ES-I3 (cell line): ENCODE results near the gene FKBP1A.
A peak's percentile ranks its signal among the peaks of the same experiment; 100 is the strongest.

Source experiments
- H3K36me3 ChIP-seq: 2 replicates; pipeline ENCODE4 v1.6.1; 2013; ENCODE audit warnings: mild to moderate bottlenecking, low read length, control low read depth, moderate library complexity; ENCODE audit not compliant: insufficient read depth
- H3K4me1 ChIP-seq: 2 replicates; pipeline ENCODE4 v1.6.1; 2013; ENCODE audit warnings: mild to moderate bottlenecking, control low read depth, low read length; ENCODE audit not compliant: insufficient read depth
- H3K9ac ChIP-seq: 2 replicates; pipeline ENCODE4 v1.6.1; 2013; ENCODE audit warnings: low read depth, mild to moderate bottlenecking, low read length, moderate library complexity
- H3K9me3 ChIP-seq: 2 replicates; pipeline ENCODE4 v1.6.1; 2013; ENCODE audit warnings: mild to moderate bottlenecking, low read length, moderate library complexity; ENCODE audit not compliant: control insufficient read depth, insufficient read depth

FKBP1A gene

DNA sequence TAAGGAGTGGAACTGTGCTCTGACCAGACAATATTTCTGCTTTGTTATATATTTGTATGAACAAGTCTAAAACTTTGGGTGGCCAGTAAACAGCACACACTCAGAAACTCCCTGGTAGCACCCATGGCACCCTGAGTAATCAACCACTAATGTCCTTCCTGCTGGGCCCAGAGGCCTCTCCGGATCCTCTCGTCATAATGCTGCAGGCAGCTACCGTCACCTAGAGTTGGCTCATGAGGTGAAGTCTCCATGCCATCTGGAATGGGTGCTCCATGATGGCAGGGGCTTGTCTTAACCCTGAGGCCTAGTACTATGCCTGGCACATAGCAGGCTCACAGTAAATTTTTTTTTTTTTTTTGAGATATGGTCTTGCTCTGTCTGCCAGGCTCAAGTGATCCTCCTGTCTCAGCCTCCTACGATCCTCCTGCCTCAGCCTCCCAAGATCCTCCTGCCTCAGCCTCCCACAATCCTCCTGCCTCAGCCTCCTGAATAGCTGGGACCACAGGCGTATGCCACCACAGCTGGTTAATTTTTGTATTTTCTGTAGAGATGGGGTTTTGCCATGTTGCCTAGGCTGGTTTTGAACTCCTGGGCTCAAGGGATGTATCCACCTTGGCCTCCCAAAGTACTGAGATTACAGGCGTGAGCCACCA is 60.9 kb downstream of the FKBP1A start:
- Histone ChIP-seq H3K36me3 (no peaks in the 10 kb centered on the region), H3K9ac (no peak overlapping the region), H3K4me1 (peaks cover 6% of the 10 kb centered on the region), H3K9me3 (no peaks in the 10 kb centered on the region)

DNA sequence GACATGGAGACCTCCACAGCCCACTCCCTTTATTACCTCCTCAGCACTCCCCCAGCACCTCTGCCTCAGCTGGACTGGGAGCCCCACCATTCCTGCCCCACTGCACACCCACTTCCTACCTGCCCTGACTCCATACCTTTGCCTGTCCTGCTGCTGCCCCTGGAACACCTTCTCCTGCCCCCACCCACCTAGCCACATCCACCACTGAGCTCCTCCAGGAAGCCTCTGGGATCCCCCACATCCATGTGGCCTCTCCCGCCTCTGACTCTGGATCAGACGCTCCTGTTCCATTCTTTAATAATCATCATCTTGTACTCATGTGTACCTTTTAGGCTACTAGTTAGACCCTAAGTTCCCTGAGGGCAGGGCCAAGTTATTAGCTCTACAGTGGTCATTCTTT is 61.8 kb downstream of the FKBP1A start:
- Histone ChIP-seq H3K36me3 (no peaks in the 10 kb centered on the region), H3K9ac (no peak overlapping the region), H3K4me1 (peaks cover 7% of the 10 kb centered on the region), H3K9me3 (no peaks in the 10 kb centered on the region)

GRCh38 chr20:1330075-1330830 is 62.6 kb downstream of the FKBP1A start:
- H3K36me3 ChIP-seq, result no peaks in the 10 kb centered on the region
- no peak overlapping the region for H3K9ac ChIP-seq
- peaks cover 7% of the 10 kb centered on the region for H3K4me1 ChIP-seq
- no peaks in the 10 kb centered on the region for H3K9me3 ChIP-seq

GRCh38 chr20:1328680-1329330 is 64.0 kb downstream of the FKBP1A start, which contains the start of gene SDCBP2:
Gene SDCBP2 (minus strand): TSS chr20:1329139. CDS start chr20:1320416, 8,723 bp downstream.
- Histone ChIP-seq H3K9ac (no peak within 1 kb of the TSS), H3K4me1 (peaks cover 7% of the 10 kb centered on the region), H3K36me3 (no peaks in the 10 kb centered on the region), H3K9me3 (no peaks in the 10 kb centered on the region)

DNA sequence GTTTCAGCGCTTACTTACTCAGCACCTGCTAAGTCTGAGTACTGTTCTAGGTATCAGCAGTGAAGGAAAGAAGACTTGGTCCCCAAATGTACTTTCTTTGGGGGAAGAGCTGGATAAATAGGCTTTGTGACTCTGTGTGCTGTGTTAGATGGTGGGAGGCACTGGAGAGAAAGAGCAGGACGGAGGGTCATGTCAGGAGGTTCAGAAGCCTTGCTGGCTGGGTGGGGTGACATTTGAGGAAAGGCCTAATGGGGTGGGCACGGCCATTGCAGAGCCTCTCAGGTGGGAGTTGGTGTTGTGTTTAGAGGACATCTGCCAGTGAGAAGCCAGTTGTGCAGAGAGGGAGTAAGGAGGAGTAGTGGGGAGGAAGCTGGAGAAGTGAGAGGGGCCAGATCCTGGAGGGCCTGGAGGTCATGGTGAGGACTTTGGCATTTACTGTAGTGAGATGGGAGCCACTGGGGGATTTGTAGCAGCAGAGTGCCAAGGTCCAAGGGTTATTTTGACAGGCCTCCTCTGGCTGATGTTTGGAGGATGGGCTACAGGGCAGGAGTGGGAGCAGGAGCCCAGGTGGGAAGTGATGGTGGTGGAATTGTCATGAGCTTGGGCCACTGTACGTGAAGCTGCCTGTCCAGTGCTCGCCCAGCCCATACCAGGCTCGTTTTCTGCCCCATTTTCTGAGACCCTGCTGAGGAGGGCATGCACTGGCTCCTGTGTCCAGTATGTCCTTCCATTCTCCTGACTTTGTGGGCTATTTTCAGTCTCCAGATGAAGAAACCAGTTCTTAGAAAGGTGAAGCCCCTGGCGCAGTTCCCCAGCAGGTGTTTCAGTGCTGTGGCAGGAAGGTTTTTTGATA is 64.8 kb downstream of the FKBP1A start:
- Histone ChIP-seq H3K4me1 (peaks cover 7% of the 10 kb centered on the region), H3K9me3 (no peaks in the 10 kb centered on the region), H3K36me3 (no peaks in the 10 kb centered on the region), H3K9ac (no peak overlapping the region)

DNA sequence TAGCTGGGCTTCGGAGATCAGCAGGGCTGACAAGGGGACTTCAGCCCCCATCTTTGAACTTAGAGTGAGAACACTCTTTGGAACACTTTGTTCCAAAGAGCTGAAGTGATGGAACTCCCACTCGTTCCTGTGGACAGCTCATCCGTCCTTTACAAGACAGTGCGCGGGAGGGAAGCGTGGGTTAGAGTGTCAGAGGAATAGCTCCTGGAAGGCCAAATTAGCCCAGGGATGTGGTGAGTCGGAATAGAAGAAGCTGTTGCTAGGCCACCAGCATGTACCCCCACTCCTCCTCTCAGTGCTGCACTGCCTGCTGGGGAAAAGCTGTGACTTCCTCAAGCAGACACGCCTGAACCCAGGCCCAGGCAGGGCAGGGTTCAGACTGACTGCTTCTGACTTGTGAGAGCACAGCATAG is 65.6 kb downstream of the FKBP1A start:
- H3K36me3 ChIP-seq, result no peaks in the 10 kb centered on the region
- no peak overlapping the region for H3K9ac ChIP-seq
- peaks cover 7% of the 10 kb centered on the region for H3K4me1 ChIP-seq
- no peaks in the 10 kb centered on the region for H3K9me3 ChIP-seq

DNA sequence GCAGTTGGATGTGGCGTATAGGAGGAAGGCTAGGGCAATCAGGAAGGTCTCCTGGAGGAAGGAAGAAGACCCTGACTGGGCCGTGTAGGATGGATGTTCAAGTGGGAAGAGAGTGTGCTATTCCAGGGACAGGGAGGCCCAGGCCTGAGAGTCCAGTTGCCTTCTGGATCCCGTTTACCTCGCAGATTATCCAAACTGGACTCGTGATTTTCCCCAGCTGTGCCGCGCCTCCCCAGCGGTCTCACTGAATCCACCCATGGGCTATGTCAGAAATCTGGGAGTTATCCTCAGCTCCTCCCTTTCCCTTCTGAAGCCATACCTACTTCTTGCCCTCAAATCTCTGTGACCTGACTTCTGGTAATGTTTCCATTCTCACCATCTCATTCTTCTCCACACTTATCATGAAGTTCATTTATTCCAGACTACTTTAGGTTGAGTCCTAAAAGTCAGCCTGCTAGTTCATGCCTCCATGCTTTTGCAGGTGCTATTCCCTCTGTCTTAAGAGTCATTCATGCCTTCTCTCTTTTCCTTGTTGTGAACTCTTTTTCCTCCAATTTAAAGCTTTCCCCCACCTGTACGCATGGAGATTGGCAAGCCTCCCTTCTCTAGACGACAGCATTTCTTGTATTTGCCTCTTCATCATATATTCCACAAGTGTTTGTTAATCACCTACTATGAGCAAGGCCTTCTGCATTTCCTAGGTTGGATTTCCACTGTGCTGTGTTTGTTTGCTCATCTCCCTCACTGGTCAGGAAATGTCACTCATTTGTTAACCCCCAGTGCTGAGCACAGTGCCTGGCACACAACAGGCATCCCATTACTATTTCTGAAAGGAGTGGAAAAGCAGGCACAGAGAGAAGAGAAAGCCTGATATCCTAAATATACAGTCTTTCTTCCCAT is 66.6 kb downstream of the FKBP1A start:
- Histone ChIP-seq H3K9ac (peak overlapping the region; percentile 99), H3K9me3 (no peaks in the 10 kb centered on the region), H3K4me1 (peaks cover 7% of the 10 kb centered on the region), H3K36me3 (no peaks in the 10 kb centered on the region)

DNA sequence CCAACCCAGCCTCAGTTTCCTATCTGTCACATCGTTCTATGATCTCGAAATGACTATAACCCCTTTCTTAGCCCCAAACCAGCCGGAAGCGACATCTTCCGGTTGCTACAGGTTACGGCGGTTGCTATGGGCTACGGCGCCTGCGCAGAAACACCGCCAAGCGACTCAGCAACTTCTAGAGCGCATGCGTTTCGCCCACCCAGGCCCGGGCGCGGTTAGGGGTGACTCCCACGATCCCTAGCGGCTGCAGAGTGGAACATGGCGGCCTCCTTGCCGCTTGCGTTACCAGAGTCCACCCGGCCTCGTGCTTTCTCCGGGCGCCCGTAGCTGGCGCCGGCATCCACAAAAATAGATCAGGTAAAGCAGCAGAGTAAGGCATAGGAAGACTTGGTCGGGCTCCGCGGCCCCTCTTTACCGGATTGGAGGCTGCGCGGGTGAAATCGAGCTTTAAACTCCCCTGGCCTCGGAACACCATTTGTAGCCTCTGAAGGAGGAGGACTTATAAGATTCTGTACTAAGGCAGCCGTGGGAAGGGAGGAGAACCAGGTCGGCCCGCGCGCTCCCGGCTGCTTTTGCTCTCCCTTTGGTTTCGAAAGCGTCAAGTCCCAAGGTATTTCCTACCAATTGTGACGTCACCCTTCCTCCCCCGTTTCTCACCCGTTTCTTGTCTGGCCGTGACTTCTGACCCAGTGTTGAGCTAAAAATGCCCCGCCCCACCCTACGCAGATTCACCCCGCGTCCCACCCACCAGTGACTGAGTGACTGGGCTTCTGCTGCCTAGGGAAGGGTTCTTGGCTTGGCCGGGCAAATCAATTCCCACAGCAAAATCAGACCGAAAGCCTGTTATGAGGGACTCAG is 67.5 kb downstream of the FKBP1A start:
- Histone ChIP-seq H3K36me3 (no peaks in the 10 kb centered on the region), H3K9ac (peak overlapping the region; percentile 99), H3K4me1 (peaks cover 7% of the 10 kb centered on the region), H3K9me3 (no peaks in the 10 kb centered on the region)

- peaks cover 7% of the 10 kb centered on the region for H3K4me1 ChIP-seq
These were observed 68.2 kb downstream of the FKBP1A start for GRCh38 chr20:1324598-1325172.

DNA sequence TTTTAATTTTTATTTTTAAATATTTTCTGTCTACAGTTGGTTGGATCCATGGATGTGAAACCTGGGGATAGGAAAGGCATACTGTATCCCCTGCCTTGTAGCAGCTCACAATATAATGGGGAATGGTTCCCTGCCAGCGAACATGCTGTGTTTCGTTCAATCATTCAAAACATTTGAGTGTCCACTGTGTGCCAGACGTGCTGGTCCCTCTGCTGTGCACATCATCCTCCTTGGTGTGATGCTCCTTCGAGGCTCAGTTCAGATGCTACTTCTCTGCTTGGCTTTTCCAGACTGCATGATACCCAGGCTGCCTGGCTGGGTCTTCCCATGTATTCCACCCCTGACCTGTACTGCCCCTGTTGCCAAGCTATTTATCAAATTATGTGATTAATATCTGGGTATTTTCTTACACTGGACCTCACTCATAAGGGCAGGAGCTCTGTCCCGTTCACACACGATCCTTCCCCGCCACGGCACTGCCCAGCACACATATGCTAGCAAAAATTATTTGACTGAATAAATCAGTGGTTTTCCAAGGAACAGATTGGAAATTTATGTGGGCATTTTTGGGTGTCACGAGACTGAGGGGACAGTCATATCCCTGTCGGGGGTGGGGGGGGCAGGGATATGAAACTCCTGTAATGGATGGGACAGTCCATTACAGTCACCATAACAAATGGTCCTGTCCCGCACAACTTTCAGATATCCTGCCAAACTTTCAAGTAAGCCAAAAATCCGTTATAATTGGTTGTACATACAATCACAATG is 68.8 kb downstream of the FKBP1A start:
- no peak overlapping the region for H3K9ac ChIP-seq
- no peaks in the 10 kb centered on the region for H3K36me3 ChIP-seq
- H3K9me3 ChIP-seq, result no peaks in the 10 kb centered on the region
- peaks cover 7% of the 10 kb centered on the region for H3K4me1 ChIP-seq

More at GRCh38 chr20:1324598-1325172, 68.2 kb downstream of the FKBP1A start:
- no peaks in the 10 kb centered on the region for H3K36me3 ChIP-seq
- H3K9me3 ChIP-seq, result no peaks in the 10 kb centered on the region
- H3K9ac ChIP-seq, result peak overlapping the region; percentile 99; the same call in 1 of the 2 replicates

DNA sequence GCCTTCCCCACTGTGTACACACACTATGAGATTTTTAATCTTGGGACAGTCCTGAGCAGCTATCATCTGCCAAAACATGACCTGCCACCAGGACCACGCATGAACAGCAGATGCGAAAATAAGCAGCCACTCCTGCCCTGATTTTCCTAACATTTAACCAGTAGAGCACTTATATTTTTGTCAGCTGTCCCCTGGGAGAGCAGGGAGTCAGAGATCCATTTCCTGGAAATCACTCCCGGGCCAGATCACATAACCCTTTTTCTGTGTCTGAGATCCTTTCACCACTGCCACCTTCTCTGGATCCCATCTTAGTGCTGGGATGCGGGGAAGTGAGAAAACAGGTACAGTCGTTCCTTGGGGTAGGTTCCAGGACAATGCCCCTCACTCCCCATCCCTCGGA is 69.6 kb downstream of the FKBP1A start:
- no peak overlapping the region for H3K9ac ChIP-seq
- H3K36me3 ChIP-seq, result no peaks in the 10 kb centered on the region
- peaks cover 7% of the 10 kb centered on the region for H3K4me1 ChIP-seq
- H3K9me3 ChIP-seq, result no peaks in the 10 kb centered on the region
